ENCODE data around the gene GARNL3.

DNA sequence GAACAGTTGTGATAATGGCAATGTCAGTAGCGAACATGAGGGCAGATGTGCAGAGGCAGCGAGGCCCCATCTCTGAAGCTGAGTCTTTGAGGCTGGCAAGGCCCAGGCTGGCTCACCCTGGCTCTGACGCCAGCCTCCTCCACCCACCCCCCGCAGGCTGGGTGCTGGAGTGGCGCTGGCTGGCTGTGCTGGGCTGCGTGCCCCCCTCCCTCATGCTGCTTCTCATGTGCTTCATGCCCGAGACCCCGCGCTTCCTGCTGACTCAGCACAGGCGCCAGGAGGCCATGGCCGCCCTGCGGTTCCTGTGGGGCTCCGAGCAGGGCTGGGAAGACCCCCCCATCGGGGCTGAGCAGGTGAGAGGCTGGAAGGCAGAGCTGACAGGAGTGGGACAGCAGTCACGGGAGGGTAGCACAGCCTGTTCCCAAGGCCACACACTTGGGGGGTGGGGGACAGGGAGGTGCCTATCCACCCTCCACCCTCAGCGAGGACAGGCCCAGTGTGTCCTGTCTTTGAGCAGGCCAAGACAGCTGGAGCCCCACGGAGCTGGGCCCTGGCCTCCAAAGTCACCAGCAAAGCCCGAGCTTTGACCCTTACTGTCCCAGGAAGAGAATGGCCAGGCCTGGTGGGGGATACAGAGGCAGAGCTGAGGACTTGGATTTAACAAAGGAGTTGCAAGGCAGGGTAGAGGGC is 138.0 kb downstream of the GARNL3 start:
- TF ChIP-seq, protein P1, sequence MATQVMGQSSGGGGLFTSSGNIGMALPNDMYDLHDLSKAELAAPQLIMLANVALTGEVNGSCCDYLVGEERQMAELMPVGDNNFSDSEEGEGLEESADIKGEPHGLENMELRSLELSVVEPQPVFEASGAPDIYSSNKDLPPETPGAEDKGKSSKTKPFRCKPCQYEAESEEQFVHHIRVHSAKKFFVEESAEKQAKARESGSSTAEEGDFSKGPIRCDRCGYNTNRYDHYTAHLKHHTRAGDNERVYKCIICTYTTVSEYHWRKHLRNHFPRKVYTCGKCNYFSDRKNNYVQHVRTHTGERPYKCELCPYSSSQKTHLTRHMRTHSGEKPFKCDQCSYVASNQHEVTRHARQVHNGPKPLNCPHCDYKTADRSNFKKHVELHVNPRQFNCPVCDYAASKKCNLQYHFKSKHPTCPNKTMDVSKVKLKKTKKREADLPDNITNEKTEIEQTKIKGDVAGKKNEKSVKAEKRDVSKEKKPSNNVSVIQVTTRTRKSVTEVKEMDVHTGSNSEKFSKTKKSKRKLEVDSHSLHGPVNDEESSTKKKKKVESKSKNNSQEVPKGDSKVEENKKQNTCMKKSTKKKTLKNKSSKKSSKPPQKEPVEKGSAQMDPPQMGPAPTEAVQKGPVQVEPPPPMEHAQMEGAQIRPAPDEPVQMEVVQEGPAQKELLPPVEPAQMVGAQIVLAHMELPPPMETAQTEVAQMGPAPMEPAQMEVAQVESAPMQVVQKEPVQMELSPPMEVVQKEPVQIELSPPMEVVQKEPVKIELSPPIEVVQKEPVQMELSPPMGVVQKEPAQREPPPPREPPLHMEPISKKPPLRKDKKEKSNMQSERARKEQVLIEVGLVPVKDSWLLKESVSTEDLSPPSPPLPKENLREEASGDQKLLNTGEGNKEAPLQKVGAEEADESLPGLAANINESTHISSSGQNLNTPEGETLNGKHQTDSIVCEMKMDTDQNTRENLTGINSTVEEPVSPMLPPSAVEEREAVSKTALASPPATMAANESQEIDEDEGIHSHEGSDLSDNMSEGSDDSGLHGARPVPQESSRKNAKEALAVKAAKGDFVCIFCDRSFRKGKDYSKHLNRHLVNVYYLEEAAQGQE (IDR thresholded peaks at IDR 0.05; ENCODE audit: insufficient read depth in 1 of 2, low read depth in 2 of 2, low read length in 1 of 2) = no peak
- TF ChIP-seq, protein P2, sequence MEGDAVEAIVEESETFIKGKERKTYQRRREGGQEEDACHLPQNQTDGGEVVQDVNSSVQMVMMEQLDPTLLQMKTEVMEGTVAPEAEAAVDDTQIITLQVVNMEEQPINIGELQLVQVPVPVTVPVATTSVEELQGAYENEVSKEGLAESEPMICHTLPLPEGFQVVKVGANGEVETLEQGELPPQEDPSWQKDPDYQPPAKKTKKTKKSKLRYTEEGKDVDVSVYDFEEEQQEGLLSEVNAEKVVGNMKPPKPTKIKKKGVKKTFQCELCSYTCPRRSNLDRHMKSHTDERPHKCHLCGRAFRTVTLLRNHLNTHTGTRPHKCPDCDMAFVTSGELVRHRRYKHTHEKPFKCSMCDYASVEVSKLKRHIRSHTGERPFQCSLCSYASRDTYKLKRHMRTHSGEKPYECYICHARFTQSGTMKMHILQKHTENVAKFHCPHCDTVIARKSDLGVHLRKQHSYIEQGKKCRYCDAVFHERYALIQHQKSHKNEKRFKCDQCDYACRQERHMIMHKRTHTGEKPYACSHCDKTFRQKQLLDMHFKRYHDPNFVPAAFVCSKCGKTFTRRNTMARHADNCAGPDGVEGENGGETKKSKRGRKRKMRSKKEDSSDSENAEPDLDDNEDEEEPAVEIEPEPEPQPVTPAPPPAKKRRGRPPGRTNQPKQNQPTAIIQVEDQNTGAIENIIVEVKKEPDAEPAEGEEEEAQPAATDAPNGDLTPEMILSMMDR (IDR thresholded peaks at IDR 0.05) = no peak
- no peak for TF ChIP-seq POLR2AphosphoS5 (IDR thresholded peaks at IDR 0.05; ENCODE audit: low read depth, low read length)
